Psoas muscle (tissue), 8 donors: Measurements from ENCODE around the gene SMIM10. TPM values are rescaled to one million over a fixed set of nuclear protein-coding genes. Genes with fewer than 3 reads are reported as not detected.
"Not testable (repeated sequence)": the region's sequence is repeated elsewhere in the genome, so short reads cannot be mapped to it uniquely, and the experiment has no call there.

Experiments
- ATAC-seq, 4 donors: fragments of 200-7000 bp; cut with Tn5 transposase; one replicate each; pipeline ENCODE4 v1.9.1; 2020; ENCODE audit warnings: moderate library complexity in 3 of 4, mild to moderate bottlenecking in 2 of 4
- DNase-seq, 2 donors: peaks; one replicate each; pipeline ENCODE4 v3.0.0-alpha.2; 2020
- H3K27ac ChIP-seq: fragments of 200-600 bp; one replicate; pipeline ENCODE4 v1.8.0; 2022
- H3K27me3 ChIP-seq, 3 donors: fragments of 200-600 bp in 1 of 3; one replicate each; pipeline versions ENCODE4 v1.6.1 to v1.8.0; 2013 to 2022; ENCODE audit warnings: low read length in 2 of 3, mild to moderate bottlenecking in 2 of 3, moderate library complexity in 1 of 3; ENCODE audit not compliant: insufficient read depth in 3 of 3
- H3K36me3 ChIP-seq, 2 donors: fragments of 200-600 bp in 1 of 2; one replicate each; pipeline versions ENCODE4 v1.6.1 to v1.8.0; 2013 to 2022; ENCODE audit warnings: low read depth in 1 of 2, mild to moderate bottlenecking in 1 of 2, moderate library complexity in 1 of 2; ENCODE audit not compliant: insufficient read depth in 1 of 2
- H3K4me1 ChIP-seq: fragments of 200-600 bp; one replicate; pipeline ENCODE4 v1.8.0; 2022
- H3K4me3 ChIP-seq: fragments of 200-600 bp; one replicate; pipeline ENCODE4 v1.8.0; 2022; ENCODE audit warnings: mild to moderate bottlenecking
- H3K9me3 ChIP-seq: fragments of 200-600 bp; one replicate; pipeline ENCODE4 v1.8.0; 2022
- CTCF ChIP-seq: fragments of 200-600 bp; IDR thresholded peaks from one replicate; pipeline ENCODE4 v1.8.0; 2022; ENCODE audit warnings: antibody characterized with exemption
- WGBS, 3 donors: extraction: QIAGEN DNeasy Blood & Tissue Kit; methylation state at CpG; one replicate each; pipeline versions ENCODE4 v1.1.6 to v1.1.7; 2013; 5-methylcytosine and 5-hydroxymethylcytosine counted together
- intact Hi-C, 2 donors: fragments of 100-400 bp; cut with DNase I; formaldehyde crosslinking; loops; one replicate each; pipeline versions ENCODE4 v1.11.0 to v1.14.2; 2022
- polyA plus RNA-seq, 3 donors: library from polyadenylated mRNA; stranded (reverse); fragments of 200-250 nt; gene quantifications; one replicate each; pipeline ENCODE4 v1.2.3, GENCODE V29; 2013
- total RNA-seq, 4 donors: library from RNA; stranded (reverse); fragmentation: NEBNext Ultra II Directional in 2 of 4; extraction: Animal tissue kit (Norgen Biotek cat#: 25700) in 2 of 4; gene quantifications; one replicate each; pipeline versions ENCODE4 v1.2.1 to v1.2.4, GENCODE V29; 2021 to 2023
- donor health status: healthy with polysubstance abuse.
- donor health status: DM: no; HTN: no; CAD: no; lungs with moderate emphysema.
- donor health status: Bipolar disorder and iron deficiency.
- donor health status: healthy.
- donor health status: DM: yes; HTN: yes; CAD: no.
- donor health status: DM: no; HTN: no; CAD: no.
- donor health status: DM: no; HTN: no; CAD: no.
- donor health status: DM: yes; HTN: yes; CAD: no.

SMIM10 gene
- total and polyA plus RNA-seq, 7 donors, result 1.6 to 2.7 (median 2.1) TPM

GRCh38 chrX:135010921-135011320, 20.1 kb downstream of the SMIM10 start:
- WGBS, 3 donors, result 70 to 100% (median 74%) methylated on average over 4 of the region's 4 CpGs
- Histone ChIP-seq H3K9me3 (no peaks in the 10 kb centered on the region), H3K36me3 (no peaks in the 10 kb centered on the region), H3K4me1 (no peaks in the 10 kb centered on the region), H3K4me3 (no peak overlapping the region), H3K27ac (no peak overlapping the region), H3K27me3 (no peaks in the 10 kb centered on the region)
- DNase-seq (no peak), ATAC-seq (no peak)
- intact Hi-C loops, result no loop called here
- no peak for TF ChIP-seq CTCF

- H3K36me3 ChIP-seq, result peaks cover 0 to 6% of the 10 kb centered on the region in 2 donors
- TF ChIP-seq CTCF, result no peak
- ATAC-seq (no peak), DNase-seq (no peak)
- 33 to 70% (median 57%) methylated on average over 2 of the region's 2 CpGs for WGBS, 3 donors
- H3K9me3 ChIP-seq, result no peaks in the 10 kb centered on the region
- peaks cover 0 to 3% (median 0%) of the 10 kb centered on the region in 3 donors for H3K27me3 ChIP-seq
- H3K4me3 ChIP-seq, result no peak overlapping the region
- peaks cover 6% of the 10 kb centered on the region for H3K4me1 ChIP-seq
- no peak overlapping the region for H3K27ac ChIP-seq
- intact Hi-C loops, result no loop called here
Observed at GRCh38 chrX:135015523-135016245, 24.9 kb downstream of the SMIM10 start.

- H3K9me3 ChIP-seq, DNase-seq, intact Hi-C loops, H3K4me3 ChIP-seq, H3K4me1 ChIP-seq, H3K27ac ChIP-seq, H3K36me3 ChIP-seq, ATAC-seq, H3K27me3 ChIP-seq: not testable (repeated sequence)
- WGBS, 3 donors, result 63 to 68% (median 68%) methylated on average over 8 of the region's 8 CpGs
Observed at GRCh38 chrX:135019890-135020289, 29.1 kb downstream of the SMIM10 start.

- WGBS, 3 donors, result 65 to 71% (median 68%) methylated on average over 6 of the region's 6 CpGs
- intact Hi-C loops, H3K27ac ChIP-seq, DNase-seq, ATAC-seq, H3K36me3 ChIP-seq, H3K27me3 ChIP-seq, H3K9me3 ChIP-seq, H3K4me3 ChIP-seq, H3K4me1 ChIP-seq: not testable (repeated sequence)
Observed at GRCh38 chrX:135023791-135024190, 33.0 kb downstream of the SMIM10 start.

- no peak for TF ChIP-seq CTCF
- DNase-seq, result no peak
- 73 to 77% (median 77%) methylated on average over 8 to 9 of the region's 9 CpGs for WGBS, 3 donors
- Histone ChIP-seq H3K4me1 (peaks cover 4% of the 10 kb centered on the region), H3K27ac (no peak overlapping the region), H3K36me3 (no peaks in the 10 kb centered on the region), H3K9me3 (no peaks in the 10 kb centered on the region), H3K27me3 (peaks cover 0 to 9% (median 0%) of the 10 kb centered on the region in 3 donors), H3K4me3 (no peak overlapping the region)
- ATAC-seq, result no peak
- intact Hi-C loops, result no loop called here
Observed at GRCh38 chrX:135024526-135024925, 33.7 kb downstream of the SMIM10 start.

GRCh38 chrX:135030207-135030963, 39.6 kb downstream of the SMIM10 start:
- ATAC-seq, H3K27ac ChIP-seq, H3K27me3 ChIP-seq, H3K4me3 ChIP-seq, H3K9me3 ChIP-seq, intact Hi-C loops, DNase-seq, H3K4me1 ChIP-seq: not testable (repeated sequence)
- 74 to 91% (median 88%) methylated on average over 9 of the region's 9 CpGs for WGBS, 3 donors
- H3K36me3 ChIP-seq, result peaks cover 0 to 15% of the 10 kb centered on the region in 2 donors

- ATAC-seq, intact Hi-C loops: not testable (repeated sequence)
Observed at GRCh38 chrX:135041149-135042123, 50.6 kb downstream of the SMIM10 start.

More at GRCh38 chrX:135041149-135042123, 50.6 kb downstream of the SMIM10 start:
- not testable (repeated sequence) for H3K27me3 ChIP-seq, H3K27ac ChIP-seq, H3K4me3 ChIP-seq, H3K4me1 ChIP-seq, H3K9me3 ChIP-seq, DNase-seq
- WGBS, 3 donors, result 70 to 89% (median 82%) methylated on average over 3 of the region's 3 CpGs
- peaks cover 0 to 27% of the 10 kb centered on the region in 2 donors for H3K36me3 ChIP-seq
